GM18873 (cell line): ENCODE measurements around the gene CFAP57.

Experiments used
- ATAC-seq: cut with Tn5 transposase; IDR thresholded peaks from one replicate; pipeline ENCODE4 v1.9.1; 2021; ENCODE audit warnings: mild to moderate bottlenecking, moderate library complexity, moderate number of reproducible peaks; ENCODE audit not compliant: unreplicated experiment, low FRiP score

The CFAP57 gene

DNA sequence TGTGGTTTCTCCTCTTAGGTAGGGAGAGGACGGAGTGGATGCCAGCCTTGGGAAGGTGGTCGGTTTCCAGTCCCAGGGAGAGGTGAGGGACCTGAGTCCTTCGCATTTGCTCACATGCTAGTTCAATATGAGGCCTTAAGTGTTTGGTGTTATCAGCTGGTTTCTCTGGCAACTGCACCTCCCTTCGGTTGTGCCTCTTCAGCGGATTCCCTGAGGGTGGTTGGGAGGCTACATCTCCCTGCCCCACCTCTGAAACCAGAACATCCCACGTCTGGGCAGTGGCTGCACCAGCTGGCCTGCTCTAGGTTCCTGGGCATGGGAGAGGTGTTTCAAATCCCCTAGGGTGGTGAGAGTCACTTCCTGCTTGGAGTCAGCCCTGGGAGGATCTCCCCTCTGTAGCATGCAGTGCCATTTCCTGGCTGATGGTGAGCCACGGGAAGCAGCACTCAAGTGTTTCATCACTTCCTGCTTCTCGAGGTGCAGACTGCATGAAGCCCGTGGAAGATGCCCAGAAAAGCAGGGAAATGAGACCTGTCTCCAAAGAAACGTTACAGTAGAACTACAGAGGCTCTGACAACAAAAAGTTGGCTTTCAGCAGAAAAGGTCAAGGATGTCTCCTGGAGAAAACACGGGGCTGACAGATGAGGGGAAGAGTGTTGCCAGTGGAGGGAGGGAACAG, 102.1 kb downstream of the CFAP57 start:
- no peak for ATAC-seq

DNA sequence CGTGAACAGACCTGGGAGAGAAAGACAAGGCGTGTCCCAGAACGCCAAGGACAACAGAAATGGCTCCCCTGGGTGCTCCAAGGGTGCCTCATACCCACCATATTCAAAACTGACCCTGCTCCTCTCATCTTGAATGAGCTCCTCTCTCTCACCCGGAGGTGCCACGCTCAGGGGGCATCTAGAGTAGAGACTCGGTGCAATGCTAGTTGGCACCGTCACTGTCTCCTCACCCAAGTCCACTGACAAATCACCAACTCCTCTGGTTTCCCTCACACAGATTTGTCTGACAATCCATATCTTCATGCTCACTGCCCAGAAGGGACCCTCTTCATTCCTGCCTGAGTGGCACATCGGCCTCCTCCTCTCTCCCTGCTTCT, 102.7 kb downstream of the CFAP57 start:
- no peak for ATAC-seq

DNA sequence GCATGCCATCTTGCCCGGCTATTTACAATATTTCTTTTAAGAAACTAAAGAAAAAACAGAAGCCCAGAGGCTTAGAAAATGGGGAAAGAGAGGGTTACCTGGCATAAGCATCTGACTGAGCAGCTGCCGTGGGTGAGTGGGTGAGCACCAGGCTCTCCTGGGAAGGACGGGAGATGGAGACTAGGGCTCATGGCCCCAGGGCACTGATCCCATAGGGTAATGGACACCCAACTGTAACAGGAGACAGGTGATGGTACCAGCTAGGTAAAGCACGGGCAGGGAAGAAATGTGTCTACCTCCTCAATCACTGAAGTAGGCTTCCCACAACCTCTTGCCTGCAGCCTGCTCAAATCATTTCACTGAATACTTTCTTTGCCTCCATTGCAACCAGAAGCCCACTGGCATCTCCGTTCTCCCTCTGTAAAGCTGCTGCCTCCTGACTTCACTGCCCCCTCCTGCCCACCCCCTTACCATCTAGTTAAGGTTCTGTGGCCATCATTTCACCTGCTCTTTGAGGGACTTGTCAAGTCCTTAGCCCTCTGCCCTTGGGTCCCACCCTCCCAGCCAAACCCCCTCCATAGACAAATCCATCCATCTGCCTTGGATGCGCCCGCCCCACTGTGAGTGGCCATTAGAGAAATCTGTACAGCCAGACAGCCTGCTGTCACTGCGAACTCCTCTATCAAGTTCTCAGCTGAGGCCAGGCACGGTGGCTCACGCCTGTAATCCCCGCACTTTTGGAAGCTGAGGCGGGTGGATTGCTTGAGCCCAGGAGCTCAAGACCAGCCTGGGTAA, 103.9 kb downstream of the CFAP57 start:
- ATAC-seq: no peak

DNA sequence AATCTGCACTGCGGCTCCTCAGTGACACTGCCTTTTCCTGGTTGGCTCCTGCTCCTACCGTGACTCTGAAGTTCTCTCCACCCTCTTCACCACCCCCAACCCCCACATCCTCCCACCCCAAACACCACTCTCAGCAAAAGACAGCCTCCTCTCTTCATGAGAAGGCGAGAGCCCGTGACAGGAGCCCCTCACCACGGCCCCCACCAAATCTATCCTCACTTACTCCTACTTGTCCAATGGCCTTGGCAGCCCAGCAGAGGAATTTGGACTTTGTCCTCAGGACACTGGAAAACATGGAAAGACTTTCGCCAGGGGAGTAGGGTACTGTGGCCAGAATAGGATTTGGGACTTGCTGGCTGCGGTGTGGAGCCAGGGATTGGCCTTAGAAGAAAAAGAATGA, 104.5 kb downstream of the CFAP57 start:
- ATAC-seq: no peak

DNA sequence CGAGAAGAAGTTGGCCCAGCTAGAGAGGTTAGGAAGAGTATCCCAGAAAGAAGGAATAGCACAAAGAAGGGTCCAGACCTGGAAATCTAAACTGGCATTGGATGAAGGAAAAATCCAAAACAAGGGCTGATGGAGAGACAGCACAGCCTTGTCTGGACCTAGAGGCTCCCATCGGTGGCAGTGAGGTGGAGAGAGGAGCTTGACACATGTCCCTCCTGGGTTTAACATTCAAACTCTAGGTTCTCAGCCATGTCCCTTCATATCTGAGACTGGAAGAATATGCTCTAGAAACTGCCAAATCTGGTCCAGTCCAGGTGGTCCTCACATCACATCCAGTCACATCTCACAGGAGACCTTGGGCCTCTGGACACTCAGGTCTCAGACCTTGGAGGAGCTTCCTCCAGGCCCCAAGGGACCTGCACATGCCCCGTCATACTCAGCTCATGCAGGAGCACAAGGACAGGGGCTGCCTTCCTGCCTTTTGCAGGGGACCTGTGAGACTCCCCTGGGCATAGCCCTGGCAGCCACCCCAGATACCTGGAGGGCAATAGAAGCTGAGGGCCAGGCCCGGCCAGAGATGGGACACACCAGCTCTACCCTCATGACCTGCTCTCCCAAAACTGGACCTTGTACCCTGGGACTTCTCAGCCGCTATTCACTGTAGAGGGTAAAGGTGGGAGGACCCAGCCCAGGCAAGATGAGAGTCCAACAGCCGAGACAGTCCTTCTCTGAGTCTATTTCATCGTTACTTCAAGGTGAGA, 105.2 kb downstream of the CFAP57 start:
- ATAC-seq: no peak

DNA sequence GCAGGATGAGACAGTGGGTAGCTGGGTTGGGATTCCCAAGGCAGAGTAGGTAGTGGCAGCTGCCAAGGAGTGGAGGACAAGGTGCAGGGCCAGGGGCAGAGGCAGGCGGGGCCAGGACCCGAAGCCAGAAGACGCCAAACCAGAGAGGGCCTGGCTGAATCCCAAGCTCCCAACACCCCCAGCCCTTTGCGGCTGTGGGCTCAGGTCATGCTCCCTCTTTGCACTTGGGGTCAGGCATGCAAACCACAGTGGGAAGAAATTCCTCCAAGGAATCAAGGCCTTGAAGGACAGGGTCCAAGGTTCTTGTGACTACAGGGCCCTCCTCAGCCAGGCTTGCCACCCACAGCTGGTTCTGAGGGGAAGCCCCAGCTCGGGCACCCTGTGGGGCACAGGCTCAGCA, 107.0 kb downstream of the CFAP57 start:
- ATAC-seq: no peak

DNA sequence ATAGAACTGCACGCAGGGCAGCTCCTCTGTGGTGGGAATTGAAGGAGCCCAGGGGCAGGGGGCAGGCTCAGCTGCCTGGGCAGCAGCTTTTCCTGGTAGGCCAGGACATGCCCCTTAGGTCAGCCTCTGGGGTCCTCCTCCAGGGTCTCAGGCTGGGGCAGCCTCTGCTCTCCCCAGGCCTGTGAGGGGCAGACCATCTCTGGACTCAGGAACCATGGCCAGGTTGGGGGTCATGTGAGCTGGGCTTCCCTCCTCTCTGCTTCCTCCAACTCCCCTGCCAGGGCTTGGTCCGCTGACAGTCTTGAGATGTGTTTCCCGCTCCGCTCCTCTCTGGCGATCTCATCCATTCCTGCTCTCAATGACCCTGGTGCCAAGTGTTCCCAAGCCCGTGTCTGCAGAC, 107.5 kb downstream of the CFAP57 start:
- ATAC-seq: no peak

DNA sequence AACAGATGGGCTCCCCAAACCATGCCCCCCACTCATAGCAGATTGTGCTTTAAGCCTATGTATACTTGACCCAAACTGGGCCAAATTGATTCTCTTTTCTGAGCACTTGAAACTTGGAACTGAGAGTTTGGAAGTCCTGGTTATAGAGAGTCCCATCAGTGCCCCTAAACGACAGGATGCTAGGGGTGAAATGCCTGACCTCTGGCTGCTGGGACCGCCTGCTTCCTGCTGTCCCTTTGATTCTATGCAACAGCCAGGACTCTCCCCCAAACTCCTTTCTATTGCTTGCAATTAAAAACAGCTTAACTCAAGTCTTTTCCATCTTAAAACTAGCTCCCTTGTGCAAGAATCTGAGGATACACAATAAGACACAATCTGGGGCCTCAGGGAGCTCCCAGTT, 108.6 kb downstream of the CFAP57 start:
- ATAC-seq: no peak

DNA sequence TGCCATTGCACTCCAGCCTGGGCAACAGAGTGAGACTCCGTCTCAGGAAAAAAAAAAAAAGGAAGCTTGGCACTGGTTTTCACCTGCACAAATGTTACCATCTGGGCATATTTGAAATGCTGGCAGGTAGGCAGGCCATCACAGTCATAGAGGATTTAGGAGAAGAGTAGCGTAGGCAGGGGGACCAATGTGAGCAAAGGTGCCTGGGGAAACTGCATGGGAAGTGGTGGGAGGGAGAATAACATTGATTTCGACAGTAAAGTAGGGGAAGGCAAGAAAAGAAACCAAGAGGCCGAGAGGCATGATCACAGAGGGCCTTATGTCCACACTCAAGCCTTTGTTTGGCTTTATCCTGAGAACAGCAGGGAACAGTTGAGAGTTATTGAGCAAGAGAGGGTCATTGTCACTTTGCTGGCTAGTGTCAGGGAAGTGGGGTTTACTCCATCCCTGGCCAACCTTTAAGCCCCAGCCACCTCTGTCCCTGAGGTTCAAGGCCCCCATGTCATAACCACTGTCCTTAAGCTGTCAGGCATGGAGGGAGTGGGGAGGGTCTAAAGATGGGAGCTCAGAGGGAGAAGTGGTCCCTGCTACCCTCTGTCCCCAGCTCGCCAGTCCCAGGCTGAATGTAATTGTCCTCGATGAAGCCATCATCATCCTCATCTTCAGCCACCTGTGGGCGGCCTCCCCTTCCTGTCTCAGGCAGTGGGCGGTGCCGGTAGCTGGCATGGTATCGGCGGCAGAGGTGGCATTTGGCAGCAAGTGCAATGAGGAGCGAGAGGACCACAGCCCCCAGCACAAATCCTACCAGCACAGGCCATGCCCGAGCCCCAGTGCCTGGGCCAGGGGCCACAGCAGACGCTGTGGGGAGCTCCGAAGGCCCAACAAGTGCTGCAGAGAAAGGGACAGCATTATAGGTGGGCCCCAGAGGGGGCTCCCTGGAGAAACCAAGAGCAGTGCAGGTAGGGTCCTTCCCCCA, 110.4 kb downstream of the CFAP57 start:
- ATAC-seq: no peak

DNA sequence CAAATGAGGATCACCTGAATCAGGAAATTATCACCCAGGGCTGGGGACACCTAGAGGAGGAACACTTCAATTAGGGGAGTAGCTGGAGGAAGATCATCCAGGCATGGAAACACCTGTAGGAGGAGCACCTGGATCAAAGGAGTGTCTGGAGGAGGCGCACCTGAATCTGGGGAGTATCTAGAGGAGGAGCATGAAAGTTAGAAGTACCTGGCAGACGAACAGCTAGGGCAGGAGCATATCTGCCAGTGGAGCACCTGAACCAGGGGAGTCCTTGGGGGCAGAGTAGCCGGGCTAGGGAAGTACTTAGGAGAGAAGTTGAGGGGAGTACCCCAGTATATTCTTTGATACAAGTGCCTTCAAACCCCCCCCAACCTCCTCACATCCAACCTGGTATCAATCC, 111.9 kb downstream of the CFAP57 start:
- no peak for ATAC-seq

DNA sequence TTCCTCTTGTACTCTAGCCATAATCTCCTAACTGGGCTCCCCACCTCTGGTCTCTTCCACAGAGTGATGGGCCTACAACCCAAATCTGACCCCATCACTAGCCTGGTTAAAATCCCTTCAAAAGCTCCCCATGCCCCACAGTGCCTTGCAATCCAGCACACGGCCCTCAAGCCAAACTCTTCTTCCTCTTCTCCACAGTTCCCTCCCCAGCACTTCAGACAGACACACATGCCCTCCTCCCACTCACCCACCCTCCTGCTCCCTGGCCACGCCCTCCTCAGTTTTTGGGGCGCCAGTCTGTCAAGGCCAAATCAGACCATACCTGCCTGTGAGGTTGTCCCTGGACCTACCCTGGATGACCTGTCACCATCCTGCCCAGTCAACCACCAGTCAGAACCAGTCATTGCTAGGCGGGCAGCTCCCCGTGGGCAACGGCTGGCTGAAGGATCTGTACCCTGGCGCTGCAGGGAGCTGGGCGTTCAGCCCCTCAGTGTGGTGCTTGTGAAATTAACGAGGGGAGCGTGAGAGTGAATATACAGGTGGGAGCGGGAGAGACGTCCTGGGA, 112.5 kb downstream of the CFAP57 start:
- ATAC-seq: no peak

DNA sequence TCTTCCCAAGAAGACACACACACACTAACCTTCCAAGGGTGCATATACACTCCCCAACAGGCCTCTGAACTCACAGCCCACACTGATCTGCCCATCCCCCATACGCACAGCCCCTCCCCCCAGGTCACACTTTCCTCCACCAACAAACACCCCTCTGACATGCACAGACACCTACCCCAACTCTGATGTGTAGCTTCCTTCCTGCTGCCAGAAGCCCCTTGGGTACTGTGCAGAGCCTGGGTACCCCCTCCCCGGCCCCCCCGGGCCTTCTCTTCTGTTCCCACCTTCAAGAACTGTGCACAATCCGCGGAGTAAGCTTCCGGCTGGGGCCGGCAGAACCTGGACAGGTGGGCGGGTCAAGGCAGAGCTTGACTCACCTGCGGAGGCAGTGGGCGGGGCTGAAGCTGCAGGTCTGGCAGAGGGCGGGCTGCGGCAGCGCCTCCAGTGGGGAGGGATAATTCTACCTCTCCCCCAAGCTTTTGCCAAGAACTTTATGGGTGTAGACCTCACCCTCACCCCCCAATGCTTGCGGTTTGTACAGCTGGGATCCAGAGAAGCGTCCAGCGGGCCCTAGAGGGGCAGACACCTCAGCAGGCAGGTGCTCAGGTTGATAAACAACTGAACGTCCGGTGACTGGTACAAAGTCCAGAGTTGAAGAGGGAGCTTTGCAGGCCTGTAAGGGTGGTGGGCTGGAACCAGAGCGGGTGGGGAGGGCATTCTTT, 113.3 kb downstream of the CFAP57 start, which contains the start of gene C1orf210:
Gene C1orf210 (minus strand): TSS at position 313 of the 722 bp plus-strand sequence. CDS start 2,311 bp downstream, outside the sequence.
- ATAC-seq: no peak

DNA sequence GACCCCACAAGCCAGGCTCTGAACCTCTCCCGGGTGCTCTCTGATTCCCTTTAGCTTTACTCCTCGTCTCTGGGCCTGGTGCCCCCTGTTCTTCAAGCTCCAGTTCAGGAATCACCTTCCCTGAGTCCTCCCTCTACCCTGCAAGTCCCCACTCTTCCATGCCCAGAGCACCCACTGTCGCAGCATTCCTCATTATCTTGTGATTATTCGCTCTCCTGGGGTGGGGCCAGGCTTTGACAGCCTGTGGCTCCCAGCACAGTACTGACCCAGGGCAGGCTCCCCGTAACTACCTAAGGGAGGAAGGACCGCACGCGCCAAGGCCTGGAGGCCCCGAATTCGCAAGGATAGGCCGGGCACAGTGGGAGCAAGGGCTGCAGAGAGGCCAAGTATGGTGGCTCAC, 114.0 kb downstream of the CFAP57 start:
- ATAC-seq: no peak

DNA sequence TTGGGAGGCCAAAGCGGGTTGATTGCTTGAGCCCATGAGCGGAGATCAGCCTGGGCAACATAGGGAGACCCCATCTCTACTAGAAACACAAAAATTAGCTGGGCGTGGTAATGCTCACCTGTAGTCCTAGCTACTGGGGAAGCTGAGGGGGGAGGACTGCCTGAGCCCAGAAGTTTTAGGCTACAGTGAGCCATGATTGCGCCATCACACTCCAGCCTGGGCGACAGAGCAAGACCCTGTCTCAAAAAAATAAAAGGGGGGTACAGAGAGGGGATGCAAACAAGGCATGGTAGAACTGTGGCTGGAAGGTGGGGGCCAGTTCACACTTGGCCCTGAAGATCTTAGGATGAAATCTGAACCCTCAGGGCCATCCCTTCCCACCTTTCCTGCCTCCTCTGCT, 114.4 kb downstream of the CFAP57 start:
- no peak for ATAC-seq

DNA sequence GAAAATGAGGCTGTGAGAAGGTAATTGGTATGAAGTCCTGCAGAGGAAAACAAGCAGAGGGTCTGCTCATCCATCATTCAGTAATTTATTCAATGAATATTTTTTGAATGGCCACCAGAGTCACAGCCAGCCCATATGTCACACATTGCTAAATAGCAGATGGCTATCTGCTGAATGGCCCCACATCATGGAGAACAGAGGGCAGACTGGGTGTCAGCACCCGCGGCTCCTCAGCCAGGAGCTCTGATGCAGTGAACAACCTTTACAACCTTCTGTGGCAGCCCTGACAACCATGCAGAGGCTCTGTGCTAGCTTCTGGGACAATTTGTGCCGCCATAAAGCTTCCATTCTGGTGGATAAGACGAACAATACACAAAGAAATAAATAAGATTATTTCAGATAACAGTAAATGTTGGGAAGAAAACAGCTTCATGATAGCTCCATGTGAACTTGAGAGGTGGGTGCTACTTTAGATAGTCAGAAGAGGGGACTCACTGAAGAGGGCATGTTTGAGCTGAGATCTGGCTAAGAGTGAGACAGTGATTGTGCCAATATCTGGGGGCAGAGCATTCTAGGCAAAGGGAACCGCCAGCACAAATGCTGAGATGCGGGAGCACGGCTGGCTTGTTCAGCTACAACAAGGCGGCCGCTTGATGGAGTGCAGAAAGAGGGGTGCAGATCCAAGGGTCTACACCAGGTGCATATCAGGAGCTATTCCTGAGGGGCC, 116.1 kb downstream of the CFAP57 start:
- no peak for ATAC-seq

DNA sequence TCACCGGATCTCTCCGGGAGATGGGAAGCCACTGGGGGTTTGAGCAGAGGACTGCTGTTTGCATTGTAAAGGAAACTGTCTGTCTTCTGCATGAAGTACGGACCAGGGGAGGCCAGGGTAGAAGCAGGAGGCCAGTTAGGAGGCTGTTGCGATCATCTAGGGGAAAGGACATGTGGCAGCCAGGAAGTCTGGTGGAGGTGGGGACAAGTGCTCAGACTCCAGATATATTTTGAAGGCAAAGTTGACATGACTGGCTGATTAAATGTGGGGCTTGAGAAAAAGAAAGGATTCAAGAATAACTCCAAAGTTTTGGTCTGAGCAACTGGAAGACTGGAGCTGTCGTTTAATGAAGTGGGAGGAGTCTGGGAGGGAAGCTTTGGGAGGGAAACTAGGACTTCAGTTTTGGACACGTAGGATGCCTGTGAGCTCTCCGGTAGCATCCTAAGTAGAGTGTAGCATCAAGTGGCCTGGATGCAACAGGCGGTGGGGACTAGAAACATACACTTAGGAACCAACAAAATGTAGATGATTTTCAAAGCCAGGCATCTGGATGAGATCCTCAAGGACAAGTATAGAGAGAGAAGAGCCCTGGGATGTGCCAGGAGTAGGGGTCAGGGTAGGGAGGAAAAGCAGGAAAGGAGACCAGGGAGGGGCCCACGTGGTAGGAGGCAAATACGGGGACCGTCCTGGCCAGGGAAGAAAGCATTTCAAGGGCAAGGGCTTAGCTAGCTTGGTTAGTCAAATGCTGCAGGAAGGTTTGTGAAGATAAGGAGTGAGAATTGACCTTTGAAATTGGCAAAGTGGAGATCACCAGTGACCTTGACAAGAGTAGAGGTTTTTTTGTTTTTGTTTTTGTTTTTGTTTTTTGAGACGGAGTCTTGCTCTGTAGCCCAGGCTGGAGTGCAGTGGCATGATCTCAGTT, 116.9 kb downstream of the CFAP57 start:
- no peak for ATAC-seq

DNA sequence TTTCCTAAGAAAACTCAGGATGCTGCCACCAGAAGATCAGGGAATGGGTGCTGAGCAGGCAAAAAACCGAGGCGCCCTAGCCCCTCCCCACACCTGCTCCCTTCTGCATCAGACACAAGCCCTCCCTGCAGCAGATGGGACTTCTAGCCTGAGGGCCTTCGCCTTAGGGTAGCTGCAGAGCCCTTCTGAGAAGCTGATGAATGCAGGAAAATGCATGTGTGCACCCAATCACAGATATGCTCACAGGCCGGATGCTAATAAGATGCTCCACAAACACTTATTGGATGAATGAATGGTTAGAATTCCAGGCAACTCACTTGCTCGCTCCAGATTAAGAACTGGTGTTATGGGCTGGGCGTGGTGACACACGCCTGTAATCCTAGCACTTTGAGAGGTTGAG, 120.1 kb downstream of the CFAP57 start:
- ATAC-seq: no peak

DNA sequence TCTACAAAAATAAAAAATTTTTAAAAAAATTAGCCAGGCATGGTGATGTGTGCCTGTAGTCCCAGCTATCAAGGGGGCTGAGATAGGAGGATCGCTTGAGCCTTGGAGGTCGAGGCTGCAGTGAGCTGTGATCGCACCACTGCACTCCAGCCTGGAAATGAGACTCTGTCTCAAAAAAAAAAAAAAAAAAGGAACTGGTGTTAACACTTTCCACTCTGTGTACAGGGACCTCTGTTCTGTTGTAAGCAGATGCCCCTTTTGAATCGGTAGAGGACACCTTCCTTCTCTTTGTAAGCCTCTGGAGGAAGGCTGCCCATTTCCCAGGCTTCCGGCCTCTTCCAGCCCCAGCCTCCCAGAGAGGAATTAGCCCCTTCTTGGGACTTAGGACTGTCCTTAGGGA, 120.5 kb downstream of the CFAP57 start:
- ATAC-seq: no peak
